ENCODE data around the gene KPNA4. TPM values are rescaled to one million over a fixed set of nuclear protein-coding genes. Genes with fewer than 3 reads are reported as not detected.
"Not testable (repeated sequence)": the region's sequence is repeated elsewhere in the genome, so short reads cannot be mapped to it uniquely, and the experiment has no call there.

KPNA4 gene
- total and polyA plus RNA-seq, 5 donors from 2014 or later = 6.9 to 55.2 (median 8.6) TPM

GRCh38 chr3:160580938-160581337 is 15.6 kb upstream of the KPNA4 start:
- H3K4me1 ChIP-seq (ENCODE audit: control insufficient read depth, insufficient read depth, low read length, poor library complexity, severe bottlenecking) = no peaks in the 10 kb centered on the region
- Mint-ChIP-seq H3K4me3 (no peak overlapping the region), H3K27ac (no peak overlapping the region), H3K4me1 (no peaks in the 10 kb centered on the region), H3K27me3 (peaks cover 57% of the 10 kb centered on the region), H3K36me3 (peaks cover 8% of the 10 kb centered on the region), H3K9me3 (peaks cover 0 to 18% (median 8%) of the 10 kb centered on the region in 7 donors)
- H3K36me3 ChIP-seq (ENCODE audit: control insufficient read depth, insufficient read depth, low read length) = no peaks in the 10 kb centered on the region
- H3K27ac ChIP-seq (ENCODE audit: insufficient read depth, low read length, poor library complexity, severe bottlenecking) = no peak overlapping the region
- peaks cover 28% of the 10 kb centered on the region for H3K27me3 ChIP-seq (ENCODE audit: control insufficient read depth, insufficient read depth, low read length)
- no peak overlapping the region for H3K4me3 ChIP-seq (ENCODE audit: low read depth, low read length)
- ATAC-seq (ENCODE audit: low read depth in 2 of 2) = no peak
- DNase-seq = no peak
- peaks cover 10 to 13% of the 10 kb centered on the region in 2 experiments for H3K9me3 ChIP-seq (ENCODE audit: control insufficient read depth in 2 of 2, low read length in 2 of 2)

- H3K27me3 Mint-ChIP-seq = peaks cover 39% of the 10 kb centered on the region
- ATAC-seq (ENCODE audit: low read depth in 2 of 2) (no peak), DNase-seq (no peak)
- peaks cover 0 to 17% (median 4%) of the 10 kb centered on the region in 7 donors for H3K9me3 Mint-ChIP-seq
- Histone ChIP-seq H3K36me3 (ENCODE audit: control insufficient read depth, insufficient read depth, low read length) (no peaks in the 10 kb centered on the region), H3K9me3 (ENCODE audit: control insufficient read depth in 2 of 2, low read length in 2 of 2) (peaks cover 10 to 13% of the 10 kb centered on the region in 2 experiments), H3K4me3 (ENCODE audit: low read depth, low read length) (no peak overlapping the region), H3K27ac (ENCODE audit: insufficient read depth, low read length, poor library complexity, severe bottlenecking) (no peak overlapping the region), H3K4me1 (ENCODE audit: control insufficient read depth, insufficient read depth, low read length, poor library complexity, severe bottlenecking) (no peaks in the 10 kb centered on the region), H3K27me3 (ENCODE audit: control insufficient read depth, insufficient read depth, low read length) (peaks cover 20% of the 10 kb centered on the region)
- peaks cover 0 to 2% (median 0%) of the 10 kb centered on the region in 4 donors for H3K4me1 Mint-ChIP-seq
- H3K36me3 Mint-ChIP-seq = peaks cover 8% of the 10 kb centered on the region
- H3K4me3 Mint-ChIP-seq = no peak overlapping the region
- no peak overlapping the region for H3K27ac Mint-ChIP-seq
Measured at GRCh38 chr3:160577556-160578195, 12.3 kb upstream of the KPNA4 start.

GRCh38 chr3:160577093-160577492 is 11.7 kb upstream of the KPNA4 start:
- H3K27me3 Mint-ChIP-seq = peaks cover 37% of the 10 kb centered on the region

GRCh38 chr3:160576621-160577020 is 11.2 kb upstream of the KPNA4 start:
- no peak for DNase-seq
- peaks cover 8 to 11% of the 10 kb centered on the region in 2 experiments for H3K9me3 ChIP-seq (ENCODE audit: control insufficient read depth in 2 of 2, low read length in 2 of 2)
- H3K4me1 ChIP-seq (ENCODE audit: control insufficient read depth, insufficient read depth, low read length, poor library complexity, severe bottlenecking) = no peaks in the 10 kb centered on the region
- H3K4me3 Mint-ChIP-seq = no peak overlapping the region
- peaks cover 0 to 11% (median 2%) of the 10 kb centered on the region in 7 donors for H3K9me3 Mint-ChIP-seq
- peaks cover 32% of the 10 kb centered on the region for H3K27me3 Mint-ChIP-seq
- no peak overlapping the region for H3K27ac ChIP-seq (ENCODE audit: insufficient read depth, low read length, poor library complexity, severe bottlenecking)
- no peaks in the 10 kb centered on the region for H3K36me3 ChIP-seq (ENCODE audit: control insufficient read depth, insufficient read depth, low read length)
- peaks cover 15% of the 10 kb centered on the region for H3K27me3 ChIP-seq (ENCODE audit: control insufficient read depth, insufficient read depth, low read length)
- H3K4me1 Mint-ChIP-seq = peaks cover 0 to 2% (median 0%) of the 10 kb centered on the region in 4 donors
- no peak overlapping the region for H3K4me3 ChIP-seq (ENCODE audit: low read depth, low read length)
- H3K27ac Mint-ChIP-seq = no peak overlapping the region
- peaks cover 5% of the 10 kb centered on the region for H3K36me3 Mint-ChIP-seq
- ATAC-seq (ENCODE audit: low read depth in 2 of 2) = no peak

More at GRCh38 chr3:160577093-160577492, 11.7 kb upstream of the KPNA4 start:
- Histone ChIP-seq H3K4me1 (ENCODE audit: control insufficient read depth, insufficient read depth, low read length, poor library complexity, severe bottlenecking) (no peaks in the 10 kb centered on the region), H3K4me3 (ENCODE audit: low read depth, low read length) (no peak overlapping the region), H3K27ac (ENCODE audit: insufficient read depth, low read length, poor library complexity, severe bottlenecking) (no peak overlapping the region), H3K9me3 (ENCODE audit: control insufficient read depth in 2 of 2, low read length in 2 of 2) (peaks cover 10 to 13% of the 10 kb centered on the region in 2 experiments), H3K27me3 (ENCODE audit: control insufficient read depth, insufficient read depth, low read length) (peaks cover 20% of the 10 kb centered on the region), H3K36me3 (ENCODE audit: control insufficient read depth, insufficient read depth, low read length) (no peaks in the 10 kb centered on the region)
- Mint-ChIP-seq H3K27ac (no peak overlapping the region), H3K36me3 (peaks cover 8% of the 10 kb centered on the region), H3K4me1 (peaks cover 0 to 2% (median 0%) of the 10 kb centered on the region in 4 donors), H3K9me3 (peaks cover 0 to 15% (median 4%) of the 10 kb centered on the region in 7 donors), H3K4me3 (no peak overlapping the region)
- DNase-seq (no peak), ATAC-seq (ENCODE audit: low read depth in 2 of 2) (no peak)

GRCh38 chr3:160575589-160575988 is 10.2 kb upstream of the KPNA4 start:
- no peak for ATAC-seq (ENCODE audit: low read depth in 2 of 2)
- no peaks in the 10 kb centered on the region for H3K4me1 ChIP-seq (ENCODE audit: control insufficient read depth, insufficient read depth, low read length, poor library complexity, severe bottlenecking)
- peaks cover 8% of the 10 kb centered on the region for H3K27me3 ChIP-seq (ENCODE audit: control insufficient read depth, insufficient read depth, low read length)
- DNase-seq = no peak
- no peaks in the 10 kb centered on the region for H3K36me3 ChIP-seq (ENCODE audit: control insufficient read depth, insufficient read depth, low read length)
- Mint-ChIP-seq H3K9me3 (peaks cover 0 to 4% (median 2%) of the 10 kb centered on the region in 7 donors), H3K4me3 (no peak overlapping the region), H3K27ac (no peak overlapping the region), H3K27me3 (peaks cover 28% of the 10 kb centered on the region), H3K36me3 (peaks cover 3% of the 10 kb centered on the region), H3K4me1 (peaks cover 0 to 2% (median 0%) of the 10 kb centered on the region in 4 donors)
- H3K27ac ChIP-seq (ENCODE audit: insufficient read depth, low read length, poor library complexity, severe bottlenecking) = no peak overlapping the region
- H3K4me3 ChIP-seq (ENCODE audit: low read depth, low read length) = no peak overlapping the region
- H3K9me3 ChIP-seq (ENCODE audit: control insufficient read depth in 2 of 2, low read length in 2 of 2) = peaks cover 0 to 1% of the 10 kb centered on the region in 2 experiments

- no peak overlapping the region for H3K27ac Mint-ChIP-seq
- H3K4me3 Mint-ChIP-seq = no peak overlapping the region
- peaks cover 0 to 2% (median 0%) of the 10 kb centered on the region in 4 donors for H3K4me1 Mint-ChIP-seq
- DNase-seq (no peak), ATAC-seq (ENCODE audit: low read depth in 2 of 2) (no peak)
- Histone ChIP-seq H3K4me1 (ENCODE audit: control insufficient read depth, insufficient read depth, low read length, poor library complexity, severe bottlenecking) (no peaks in the 10 kb centered on the region), H3K27ac (ENCODE audit: insufficient read depth, low read length, poor library complexity, severe bottlenecking) (no peak overlapping the region), H3K9me3 (ENCODE audit: control insufficient read depth in 2 of 2, low read length in 2 of 2) (no peaks in the 10 kb centered on the region), H3K36me3 (ENCODE audit: control insufficient read depth, insufficient read depth, low read length) (no peaks in the 10 kb centered on the region), H3K4me3 (ENCODE audit: low read depth, low read length) (no peak overlapping the region), H3K27me3 (ENCODE audit: control insufficient read depth, insufficient read depth, low read length) (peaks cover 5% of the 10 kb centered on the region)
- H3K36me3 Mint-ChIP-seq = no peaks in the 10 kb centered on the region
- peaks cover 26% of the 10 kb centered on the region for H3K27me3 Mint-ChIP-seq
- H3K9me3 Mint-ChIP-seq = peaks cover 0 to 1% (median 0%) of the 10 kb centered on the region in 7 donors
Measured at GRCh38 chr3:160574636-160575035, 9.3 kb upstream of the KPNA4 start.

- DNase-seq; H3K27ac Mint-ChIP-seq; H3K4me1 ChIP-seq (ENCODE audit: control insufficient read depth, insufficient read depth, low read length, poor library complexity, severe bottlenecking); ATAC-seq (ENCODE audit: low read depth in 2 of 2); H3K4me3 ChIP-seq (ENCODE audit: low read depth, low read length); H3K27ac ChIP-seq (ENCODE audit: insufficient read depth, low read length, poor library complexity, severe bottlenecking); H3K9me3 ChIP-seq (ENCODE audit: control insufficient read depth in 2 of 2, low read length in 2 of 2); H3K36me3 ChIP-seq (ENCODE audit: control insufficient read depth, insufficient read depth, low read length); H3K4me3 Mint-ChIP-seq; H3K27me3 ChIP-seq (ENCODE audit: control insufficient read depth, insufficient read depth, low read length); H3K36me3 Mint-ChIP-seq; H3K4me1 Mint-ChIP-seq; H3K9me3 Mint-ChIP-seq: not testable (repeated sequence)
- H3K27me3 Mint-ChIP-seq = peaks cover 23% of the 10 kb centered on the region
Measured at GRCh38 chr3:160573955-160574525, 8.7 kb upstream of the KPNA4 start.
